PC-9 (cell line): Measurements from ENCODE around the gene PNLIP. TPM values are rescaled to one million over a fixed set of nuclear protein-coding genes. Genes with fewer than 3 reads are reported as not detected.

Experiments
- BruUV-seq: library from RNA; stranded (reverse); fragments of 400-500 nt; replicated peaks from 2 replicates; lab custom pipeline; 2021; lab: Mats Ljungman, UMichigan
- CTCF ChIA-PET: fragments of 300-600 bp; sonication (Branson Sonifier 250); formaldehyde crosslinking; loops from one replicate; lab custom pipeline; 2022; ENCODE audit warnings: antibody characterized with exemption; lab: Charles Lee
- POLR2A ChIA-PET: fragments of 300-600 bp; sonication (Branson Sonifier 250); formaldehyde crosslinking; loops from one replicate; lab custom pipeline; 2022; ENCODE audit warnings: antibody characterized with exemption; ENCODE audit not compliant: unreplicated experiment; lab: Charles Lee
- DNase-seq, 2 experiments: peaks; one replicate each; pipeline versions ENCODE4 v3.0.0 to v3.0.0-alpha.2; 2015 to 2022; ENCODE audit warnings: mixed read lengths in 1 of 2
- H2AFZ ChIP-seq: fragments of 200-600 bp; sonication (generic); 2 replicates; pipeline ENCODE4 v1.8.1; 2017; ENCODE audit warnings: antibody characterized with exemption
- H3F3A ChIP-seq: fragments of 200-600 bp; sonication (generic); 2 replicates; pipeline ENCODE4 v1.8.1; 2017; ENCODE audit warnings: antibody characterized with exemption, mild to moderate bottlenecking, low read depth; ENCODE audit not compliant: insufficient read depth
- H3K27ac ChIP-seq: fragments of 200-600 bp; sonication (generic); 2 replicates; pipeline ENCODE4 v1.6.1; 2016; ENCODE audit warnings: mixed run types
- H3K27me3 ChIP-seq: fragments of 200-600 bp; sonication (generic); 2 replicates; pipeline ENCODE4 v1.6.1; 2016; ENCODE audit warnings: low read depth, mixed run types; ENCODE audit not compliant: insufficient read depth
- H3K36me3 ChIP-seq: fragments of 200-600 bp; sonication (generic); 2 replicates; pipeline ENCODE4 v1.6.1; 2016; ENCODE audit warnings: low read depth, mixed run types
- H3K4me1 ChIP-seq: fragments of 200-600 bp; sonication (generic); replicated peaks from 2 replicates; pipeline ENCODE4 v1.6.1; 2016; ENCODE audit warnings: mixed run types; ENCODE audit not compliant: insufficient read depth
- H3K4me2 ChIP-seq: fragments of 200-600 bp; sonication (generic); 2 replicates; pipeline ENCODE4 v1.6.1; 2017; ENCODE audit warnings: mixed run types
- H3K4me3 ChIP-seq: fragments of 200-600 bp; sonication (generic); 2 replicates; pipeline ENCODE4 v1.6.1; 2016; ENCODE audit warnings: mixed run types
- H3K79me2 ChIP-seq: fragments of 200-600 bp; sonication (generic); 2 replicates; pipeline ENCODE4 v1.6.1; 2017; ENCODE audit warnings: low read depth, mixed run types
- H3K9me2 ChIP-seq: fragments of 200-600 bp; sonication (generic); 2 replicates; pipeline ENCODE4 v1.8.1; 2017; ENCODE audit warnings: mild to moderate bottlenecking; ENCODE audit not compliant: insufficient read depth
- H3K9me3 ChIP-seq: fragments of 200-600 bp; sonication (generic); 2 replicates; pipeline ENCODE4 v1.8.1; 2016; ENCODE audit warnings: low read depth; ENCODE audit not compliant: insufficient read depth
- H4K20me1 ChIP-seq: fragments of 200-600 bp; sonication (generic); 2 replicates; pipeline ENCODE4 v1.8.1; 2017; ENCODE audit not compliant: insufficient read depth
- EZH2 ChIP-seq: fragments of 200-600 bp; sonication (generic); IDR thresholded peaks from 2 replicates; pipeline ENCODE4 v1.8.0; 2017; ENCODE audit warnings: antibody characterized with exemption, low read depth
- intact Hi-C: fragments of 100-400 bp; cut with micrococcal nuclease; formaldehyde crosslinking; loops from one replicate; pipeline ENCODE4 v1.10.0; 2022; ENCODE audit not compliant: unreplicated experiment
- total RNA-seq: library from RNA; stranded (reverse); gene quantifications from 2 replicates; pipeline ENCODE4 v1.2.3, GENCODE V29; 2021
- TF ChIP-seq, protein P1 (sequence below): fragments of 200-600 bp; sonication (generic); conservative IDR thresholded peaks from 2 replicates; pipeline ENCODE4 v1.6.1; 2017; ENCODE audit warnings: mixed run types, antibody characterized with exemption, mild to moderate bottlenecking, moderate library complexity

The PNLIP gene
- total RNA-seq, 1 experiment from 2014 or later, result not detected

DNA sequence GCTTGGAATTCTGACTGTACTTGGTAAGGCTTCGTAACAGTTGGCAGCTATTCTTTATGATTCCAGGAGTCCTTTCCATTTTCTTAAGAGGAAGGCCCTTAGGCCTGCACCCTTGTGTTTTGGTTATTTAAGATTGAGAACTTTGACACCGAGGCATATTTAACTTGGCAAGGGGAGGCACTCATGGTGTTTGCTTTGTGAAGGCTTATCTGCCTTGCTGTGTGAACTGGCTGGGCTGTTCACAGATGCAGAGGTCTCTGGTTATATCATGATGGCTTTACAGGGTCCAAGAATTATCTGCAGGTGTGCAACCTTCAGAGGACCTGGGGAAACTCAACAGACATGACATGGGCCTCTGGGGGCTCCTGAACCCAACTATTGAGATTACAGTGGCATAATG lies 44.2 kb downstream of the PNLIP start:
- ChIA-PET CTCF (no interaction called here), POLR2A (no interaction called here)
- Histone ChIP-seq H2AFZ (no peak overlapping the region), H3K9me3 (no peaks in the 10 kb centered on the region), H3F3A (no peaks in the 10 kb centered on the region), H4K20me1 (no peaks in the 10 kb centered on the region), H3K36me3 (no peaks in the 10 kb centered on the region), H3K4me1 (no peaks in the 10 kb centered on the region), H3K27ac (no peak overlapping the region), H3K4me3 (no peak overlapping the region), H3K27me3 (peaks cover 52% of the 10 kb centered on the region; the same call in 1 of the 2 replicates), H3K4me2 (no peak overlapping the region), H3K79me2 (no peaks in the 10 kb centered on the region), H3K9me2 (0 out of 2 replicates have a peak, but pooled peaks cover under 1% of the 10 kb centered on the region)
- intact Hi-C loops, result no loop called here
- TF ChIP-seq, protein P1, sequence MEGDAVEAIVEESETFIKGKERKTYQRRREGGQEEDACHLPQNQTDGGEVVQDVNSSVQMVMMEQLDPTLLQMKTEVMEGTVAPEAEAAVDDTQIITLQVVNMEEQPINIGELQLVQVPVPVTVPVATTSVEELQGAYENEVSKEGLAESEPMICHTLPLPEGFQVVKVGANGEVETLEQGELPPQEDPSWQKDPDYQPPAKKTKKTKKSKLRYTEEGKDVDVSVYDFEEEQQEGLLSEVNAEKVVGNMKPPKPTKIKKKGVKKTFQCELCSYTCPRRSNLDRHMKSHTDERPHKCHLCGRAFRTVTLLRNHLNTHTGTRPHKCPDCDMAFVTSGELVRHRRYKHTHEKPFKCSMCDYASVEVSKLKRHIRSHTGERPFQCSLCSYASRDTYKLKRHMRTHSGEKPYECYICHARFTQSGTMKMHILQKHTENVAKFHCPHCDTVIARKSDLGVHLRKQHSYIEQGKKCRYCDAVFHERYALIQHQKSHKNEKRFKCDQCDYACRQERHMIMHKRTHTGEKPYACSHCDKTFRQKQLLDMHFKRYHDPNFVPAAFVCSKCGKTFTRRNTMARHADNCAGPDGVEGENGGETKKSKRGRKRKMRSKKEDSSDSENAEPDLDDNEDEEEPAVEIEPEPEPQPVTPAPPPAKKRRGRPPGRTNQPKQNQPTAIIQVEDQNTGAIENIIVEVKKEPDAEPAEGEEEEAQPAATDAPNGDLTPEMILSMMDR, result no peak
- no peak for TF ChIP-seq EZH2
- BruUV-seq, result no TSS peak
- no peak for DNase-seq

DNA sequence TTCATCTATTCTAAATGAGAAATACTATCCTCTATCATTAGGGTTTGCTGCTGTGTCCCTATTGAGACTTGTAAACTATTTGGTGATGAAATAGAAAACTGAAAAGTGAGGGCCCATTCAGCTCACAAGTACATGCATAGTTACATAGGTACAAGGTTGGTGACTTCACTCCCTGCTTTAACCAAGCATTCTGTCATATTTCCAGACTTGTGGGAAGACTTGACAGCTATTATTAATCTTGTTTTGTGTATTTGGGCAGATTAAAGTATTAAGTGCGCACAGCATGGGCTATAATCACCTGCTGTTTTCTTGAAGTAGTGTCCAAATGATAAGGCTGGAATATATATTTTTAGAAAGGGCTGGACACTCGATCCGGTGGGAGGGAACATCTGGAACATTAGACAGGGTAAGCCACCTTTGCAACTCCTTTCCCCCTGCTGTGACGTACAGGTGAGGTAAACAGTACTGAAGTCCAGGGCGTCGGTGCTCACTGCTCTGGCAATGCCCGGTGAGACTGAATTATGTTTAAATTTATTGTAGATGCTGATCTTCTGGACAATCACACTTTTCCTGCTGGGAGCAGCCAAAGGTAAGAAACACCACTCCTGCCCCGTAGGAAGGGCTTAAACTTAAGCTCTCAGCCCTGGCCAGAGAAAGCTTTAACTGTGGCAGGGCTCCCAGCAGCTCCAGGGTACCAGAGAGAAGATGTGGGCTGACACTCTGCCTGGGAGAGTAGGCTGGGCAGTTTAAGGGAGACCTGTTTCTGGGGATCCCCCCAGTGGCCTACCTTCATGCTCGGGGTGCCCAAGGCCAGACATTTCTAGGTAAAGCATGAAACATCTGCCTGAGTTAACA lies 45.1 kb downstream of the PNLIP start, which contains the start of gene PNLIPRP1:
TSS of gene PNLIPRP1 (plus strand) at position 370 of the 855 bp plus-strand sequence. CDS start at position 541, 171 bp downstream.
- ChIA-PET POLR2A (no interaction called here), CTCF (no interaction called here)
- TF ChIP-seq EZH2, result no peak
- TF ChIP-seq, protein P1, result no peak
- no peaks in the 10 kb centered on the region for H3K36me3 ChIP-seq
- no peak within 1 kb of the TSS for H3K4me3 ChIP-seq
- no peaks in the 10 kb centered on the region for H3F3A ChIP-seq
- H3K79me2 ChIP-seq, result no peaks in the 10 kb centered on the region
- H3K9me3 ChIP-seq, result no peaks in the 10 kb centered on the region
- H3K9me2 ChIP-seq, result no peaks in the 10 kb centered on the region
- no peaks in the 10 kb centered on the region for H3K4me1 ChIP-seq
- intact Hi-C loops, result no loop called here
- H4K20me1 ChIP-seq, result no peaks in the 10 kb centered on the region
- H3K27ac ChIP-seq, result no peak within 1 kb of the TSS
- no peak for DNase-seq
- H2AFZ ChIP-seq, result no peak within 1 kb of the TSS
- BruUV-seq, result no TSS peak
- peaks cover 61% of the 10 kb centered on the region; the same call in 1 of the 2 replicates for H3K27me3 ChIP-seq
- H3K4me2 ChIP-seq, result no peak within 1 kb of the TSS

DNA sequence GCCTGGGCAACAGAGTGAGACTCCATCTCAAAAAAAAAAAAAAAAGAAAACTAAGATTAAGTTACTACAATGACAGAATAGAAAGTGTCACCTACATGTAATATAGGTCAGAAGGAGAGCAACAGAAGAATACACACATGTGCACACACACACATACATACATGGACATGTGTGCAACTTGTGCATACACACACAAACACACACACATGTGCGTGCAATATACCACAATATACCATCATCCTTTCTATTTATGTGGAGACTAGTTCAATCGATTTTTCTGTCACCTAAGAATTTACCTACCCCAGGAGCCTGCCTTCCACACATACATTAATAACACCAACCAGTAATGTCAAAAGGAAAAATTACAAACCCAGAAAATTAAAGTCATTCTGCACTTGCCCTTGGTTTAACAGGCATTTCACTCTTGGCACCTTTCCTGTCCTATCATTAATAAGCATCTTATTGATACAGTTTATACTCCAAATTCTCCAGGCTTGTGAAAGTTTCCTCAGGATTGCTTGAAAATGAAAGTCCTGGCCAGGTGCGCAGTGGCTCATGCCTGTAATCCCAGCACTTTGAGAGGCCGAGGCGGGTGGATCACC lies 47.5 kb downstream of the PNLIP start:
- Histone ChIP-seq H3K27ac (no peak overlapping the region), H3K9me3 (no peaks in the 10 kb centered on the region), H3K79me2 (no peaks in the 10 kb centered on the region), H3K27me3 (peaks cover 65% of the 10 kb centered on the region; the same call in 1 of the 2 replicates), H2AFZ (no peak overlapping the region), H3K4me2 (no peak overlapping the region), H3K4me3 (no peak overlapping the region), H4K20me1 (no peaks in the 10 kb centered on the region), H3K4me1 (no peaks in the 10 kb centered on the region), H3K9me2 (no peaks in the 10 kb centered on the region), H3K36me3 (no peaks in the 10 kb centered on the region), H3F3A (no peaks in the 10 kb centered on the region)
- ChIA-PET POLR2A (no interaction called here), CTCF (no interaction called here)
- intact Hi-C loops, result no loop called here
- DNase-seq, result no peak
- no TSS peak for BruUV-seq
- TF ChIP-seq, protein P1, result no peak
- no peak for TF ChIP-seq EZH2
